HG02973 (cell line): ENCODE results near the gene PTGES.
"Not testable (repeated sequence)": the region's sequence is repeated elsewhere in the genome, so short reads cannot be mapped to it uniquely, and the experiment has no call there.

Source experiments
- ATAC-seq: cut with Tn5 transposase; IDR thresholded peaks from one replicate; pipeline ENCODE4 v1.9.1; 2021; ENCODE audit warnings: moderate library complexity; ENCODE audit not compliant: unreplicated experiment

The PTGES gene

GRCh38 chr9:129770741-129771140 lies 17.9 kb upstream of the PTGES start:
- no peak for ATAC-seq

GRCh38 chr9:129769669-129770068 lies 16.8 kb upstream of the PTGES start:
- ATAC-seq, result no peak

DNA sequence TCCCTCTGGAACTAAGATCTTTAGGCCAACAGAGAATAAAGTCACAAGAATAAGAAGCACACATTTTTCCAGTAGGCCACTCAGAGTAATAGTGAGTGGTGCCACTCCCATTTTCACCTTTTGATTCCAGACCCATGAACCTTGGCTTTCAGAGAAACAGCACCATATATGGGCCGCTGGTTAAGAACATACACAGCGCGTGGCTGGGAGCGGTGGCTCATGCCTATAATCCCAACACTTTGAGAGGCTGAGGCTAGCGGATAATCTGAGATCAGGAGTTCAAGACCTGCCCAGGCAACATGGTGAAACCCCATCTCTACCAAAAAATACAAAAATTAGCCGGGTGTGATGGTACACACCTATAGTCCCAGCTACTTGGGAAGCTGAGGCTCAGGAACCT lies 15.6 kb upstream of the PTGES start:
- no peak for ATAC-seq

- no peak for ATAC-seq
These were observed 13.0 kb upstream of the PTGES start for GRCh38 chr9:129765764-129766317.

- ATAC-seq, result no peak
These were observed 10.4 kb upstream of the PTGES start for GRCh38 chr9:129762985-129763926.

GRCh38 chr9:129762370-129762984 lies 9.6 kb upstream of the PTGES start:
- ATAC-seq, result not testable (repeated sequence)

GRCh38 chr9:129761901-129762369 lies 9.1 kb upstream of the PTGES start:
- no peak for ATAC-seq

DNA sequence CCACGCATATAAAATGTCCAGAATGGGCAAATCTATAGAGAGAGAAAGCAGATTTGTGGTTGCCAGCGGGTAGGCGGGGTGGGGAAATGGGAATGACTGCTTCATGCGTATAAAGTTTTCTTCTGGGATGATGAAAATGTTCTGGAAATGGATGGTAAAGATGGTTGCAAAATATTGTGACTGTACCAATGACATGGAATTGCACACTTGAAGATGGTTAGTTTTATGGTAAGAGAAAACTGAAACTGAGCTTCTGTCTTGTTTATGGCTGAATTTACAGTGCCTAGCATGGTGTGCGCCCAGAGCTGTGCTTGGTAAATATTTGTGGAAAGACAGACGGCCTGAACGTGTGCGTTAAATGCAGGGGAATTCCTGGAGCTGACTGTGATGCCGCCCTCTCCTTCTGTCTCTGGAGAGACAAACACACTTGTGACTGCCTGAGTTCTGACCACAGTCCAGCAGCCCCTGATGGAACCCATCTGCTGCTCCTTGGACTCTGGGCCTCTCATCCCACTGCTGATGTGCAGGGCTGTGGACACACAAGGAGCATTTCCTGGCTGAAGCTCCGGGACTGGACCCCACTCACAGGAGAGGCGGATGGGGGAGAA lies 8.6 kb upstream of the PTGES start:
- no peak for ATAC-seq

DNA sequence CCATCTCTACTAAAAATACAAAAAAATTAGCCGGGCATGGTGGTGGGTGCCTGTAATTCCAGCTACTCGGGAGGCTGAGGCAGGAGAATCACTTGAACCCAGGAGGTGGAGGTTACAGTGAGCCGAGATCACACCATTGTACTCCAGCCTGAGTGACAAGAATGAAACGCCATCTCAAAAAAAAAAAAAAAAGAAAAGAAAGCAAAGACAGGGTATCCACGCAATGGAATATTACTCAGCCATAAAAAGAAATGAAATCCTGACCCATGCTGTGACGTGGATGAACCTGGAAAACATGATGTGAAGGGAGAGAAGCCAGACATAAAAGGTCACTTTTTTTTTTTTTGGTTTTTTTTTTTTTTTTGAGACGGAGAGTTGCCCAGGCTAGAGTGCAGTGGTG lies 7.9 kb upstream of the PTGES start:
- ATAC-seq, result not testable (repeated sequence)

DNA sequence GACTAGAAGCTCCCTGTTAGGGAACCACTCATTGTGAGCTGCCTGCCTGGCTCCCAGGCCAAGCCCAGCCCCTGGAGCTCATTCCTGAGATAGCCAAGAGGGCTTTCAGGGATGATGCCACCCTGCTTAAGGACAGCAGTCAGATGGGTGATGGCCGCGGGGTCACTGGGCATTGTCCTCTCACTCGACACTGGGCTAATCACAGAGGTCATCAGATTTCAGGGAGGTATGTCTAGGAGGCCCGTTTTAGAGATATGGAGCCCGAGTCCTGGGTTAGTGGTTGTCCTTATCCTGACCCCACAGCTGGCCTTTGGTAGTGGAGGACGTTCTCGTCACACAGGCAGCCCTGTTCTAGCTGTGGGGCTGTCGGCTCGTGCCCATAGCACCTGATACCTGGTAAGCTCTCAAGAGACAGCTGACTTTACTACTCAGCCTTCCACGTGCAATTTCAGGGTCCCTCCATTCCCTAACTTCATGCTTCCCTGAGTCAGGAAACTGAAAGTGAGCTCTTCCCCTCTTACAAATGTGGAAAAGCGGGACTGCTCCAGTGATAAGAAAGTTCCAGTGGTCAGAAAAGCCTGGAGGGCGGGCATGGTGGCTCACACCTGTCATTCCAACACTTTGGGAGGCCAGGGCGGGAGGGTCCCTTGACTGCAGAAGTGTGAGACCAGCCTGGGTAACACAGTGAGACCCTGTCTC lies 7.1 kb upstream of the PTGES start:
- ATAC-seq, result no peak

- ATAC-seq, result no peak
These were observed 6.5 kb upstream of the PTGES start for GRCh38 chr9:129759319-129759718.

DNA sequence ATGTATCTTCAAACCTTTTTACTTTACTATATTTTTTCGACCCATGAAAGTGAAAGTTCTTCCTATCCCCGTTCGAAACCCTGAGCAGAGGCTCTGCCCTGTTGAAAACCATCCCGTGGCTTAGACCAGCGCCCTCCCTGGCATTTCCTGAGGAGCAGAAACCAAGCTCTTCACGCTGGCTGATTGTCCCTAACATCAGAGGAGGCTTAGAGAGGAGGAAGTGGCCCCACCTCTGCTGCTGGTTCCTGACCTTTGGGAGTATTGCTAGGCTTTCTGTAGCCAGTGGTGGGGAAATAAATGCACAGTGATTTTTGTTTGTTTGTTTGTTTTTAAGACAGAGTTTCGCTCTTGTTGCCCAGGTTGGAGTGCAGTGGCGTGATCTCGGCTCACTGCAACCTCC lies 4.2 kb upstream of the PTGES start:
- no peak for ATAC-seq

DNA sequence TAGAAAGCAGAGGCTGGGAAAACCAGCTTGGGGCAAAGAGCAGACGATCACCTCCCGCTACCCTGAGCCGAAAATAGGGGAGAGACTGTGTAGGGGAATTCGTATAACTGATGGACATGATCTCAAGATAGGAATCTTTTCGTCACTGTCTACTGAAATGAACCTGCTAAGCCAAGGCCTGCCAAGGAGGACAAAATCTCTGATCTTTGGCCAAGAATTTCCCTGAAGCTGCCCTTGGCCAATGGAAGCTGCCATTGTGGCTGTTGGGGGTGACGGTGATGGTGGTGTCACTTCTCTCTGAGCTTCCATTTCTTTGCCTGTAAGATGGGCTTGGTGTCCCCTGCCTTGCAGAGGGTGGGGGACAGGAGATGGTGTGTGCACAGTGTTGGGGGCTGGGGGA lies 3.3 kb upstream of the PTGES start:
- no peak for ATAC-seq

- ATAC-seq, result no peak
These were observed 2.3 kb upstream of the PTGES start for GRCh38 chr9:129755151-129755550.

- ATAC-seq, result no peak
These were observed 721 bp downstream of the PTGES start for GRCh38 chr9:129751841-129752801.

GRCh38 chr9:129750013-129750638 lies 2.7 kb downstream of the PTGES start:
- no peak for ATAC-seq

- ATAC-seq, result no peak
These were observed 3.3 kb downstream of the PTGES start for GRCh38 chr9:129749575-129749974.

- not testable (repeated sequence) for ATAC-seq
These were observed 3.8 kb downstream of the PTGES start for GRCh38 chr9:129749052-129749451.

DNA sequence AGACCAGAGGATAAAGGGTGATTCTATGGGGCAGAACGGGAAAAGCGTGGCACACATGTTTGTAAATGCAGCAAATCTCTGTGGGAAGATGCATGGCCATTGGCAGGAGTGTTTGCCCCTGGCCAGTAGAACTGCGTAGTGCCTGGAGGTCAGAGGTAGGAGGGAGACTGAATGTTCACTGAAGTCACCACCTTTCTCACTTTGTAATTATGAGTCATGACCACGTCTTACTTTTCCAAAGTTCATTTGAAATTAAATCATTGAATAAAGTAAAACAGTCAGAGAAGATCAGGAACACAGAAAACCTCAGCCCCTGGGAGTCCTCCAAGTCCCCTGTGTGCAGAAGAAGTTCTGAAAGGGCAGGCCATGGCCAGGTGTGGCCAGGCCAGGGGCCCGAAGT lies 4.6 kb downstream of the PTGES start:
- ATAC-seq, result no peak
